ENCODE results near the gene VPS26B.
"Not testable (repeated sequence)": the region's sequence is repeated elsewhere in the genome, so short reads cannot be mapped to it uniquely, and the experiment has no call there.

The VPS26B gene

GRCh38 chr11:134233729-134234179, 9.3 kb downstream of the VPS26B start:
- DNase-seq, result no peak

- no peak for DNase-seq
Observed at GRCh38 chr11:134235399-134235798, 10.9 kb downstream of the VPS26B start.

DNA sequence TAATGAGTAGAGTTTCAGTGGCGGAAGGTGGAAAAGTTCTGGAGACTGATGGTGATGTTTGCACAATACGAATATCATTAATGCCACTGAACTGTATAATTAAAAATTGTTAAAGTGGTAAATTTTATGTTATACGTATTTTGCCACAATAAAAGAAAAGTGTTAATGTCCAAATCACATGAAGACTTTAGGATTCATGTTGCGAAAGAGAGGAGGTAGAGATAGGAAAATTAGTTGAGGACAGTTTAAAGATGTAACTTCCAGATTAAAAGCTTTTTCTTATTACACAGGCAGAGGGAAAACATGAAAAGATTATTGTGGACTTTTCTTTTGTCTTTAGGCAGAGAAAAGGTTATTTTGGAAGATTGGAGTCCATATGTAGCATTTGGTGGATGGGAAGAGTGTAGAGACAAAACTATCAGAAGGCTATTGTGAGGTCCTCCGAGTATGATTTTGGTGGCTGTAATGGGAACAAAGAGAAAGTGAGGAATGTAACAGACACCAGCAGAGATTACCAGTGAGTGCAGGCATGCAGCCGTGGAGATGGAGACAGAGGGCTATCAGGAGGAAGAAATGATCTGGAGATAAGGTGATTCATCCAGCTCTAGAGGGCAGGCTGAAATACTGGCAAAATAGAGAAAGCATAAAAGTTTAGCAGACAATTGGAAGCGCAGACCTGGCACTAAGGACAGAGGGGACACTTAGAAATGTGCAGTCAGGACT, 12.5 kb downstream of the VPS26B start:
- DNase-seq, result no peak

- DNase-seq, result no peak
Observed at GRCh38 chr11:134237557-134237922, 13.1 kb downstream of the VPS26B start.

- no peak for DNase-seq
Observed at GRCh38 chr11:134238956-134239355, 14.5 kb downstream of the VPS26B start.

DNA sequence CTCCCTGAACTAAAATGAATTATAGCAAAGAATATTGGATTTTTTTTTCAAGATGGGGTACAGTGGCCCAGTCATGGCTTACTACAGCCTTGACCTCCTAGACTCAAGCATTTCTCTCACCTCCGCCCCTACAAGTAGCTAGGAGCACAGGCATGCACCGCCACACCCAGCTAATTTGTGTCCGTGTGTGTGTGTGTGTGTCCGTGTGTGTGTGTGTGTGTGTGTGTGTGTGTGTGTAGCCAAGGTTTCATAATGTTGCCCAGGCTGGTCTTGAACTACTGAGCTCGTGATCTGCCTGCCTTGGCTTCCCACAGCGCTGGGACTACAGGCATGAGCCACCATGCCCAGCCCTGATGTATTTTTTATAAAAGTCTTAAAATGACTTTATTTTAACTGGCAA, 16.1 kb downstream of the VPS26B start:
- DNase-seq, result no peak

- DNase-seq, result peak; percentile 73
Observed at GRCh38 chr11:134242376-134242775, 17.9 kb downstream of the VPS26B start.

DNA sequence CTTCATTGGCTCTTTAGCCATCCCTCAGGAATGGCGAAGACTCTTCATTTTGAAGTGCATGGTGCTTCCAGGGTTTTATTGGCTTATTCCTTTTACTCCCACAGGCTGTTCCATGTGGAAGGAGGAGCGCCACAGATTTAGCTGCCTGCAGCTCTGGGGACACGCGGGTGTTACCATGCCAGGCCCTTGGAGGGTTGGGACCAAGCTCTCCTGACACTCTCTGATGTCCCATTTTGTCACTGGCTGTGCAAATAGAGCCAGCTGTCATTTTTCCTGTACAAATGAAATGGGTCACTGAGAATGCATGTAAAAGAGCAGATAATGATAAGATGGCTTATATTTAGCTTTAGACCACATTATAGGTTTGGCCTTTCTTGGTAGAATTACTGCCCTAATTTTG, 19.4 kb downstream of the VPS26B start:
- no peak for DNase-seq

DNA sequence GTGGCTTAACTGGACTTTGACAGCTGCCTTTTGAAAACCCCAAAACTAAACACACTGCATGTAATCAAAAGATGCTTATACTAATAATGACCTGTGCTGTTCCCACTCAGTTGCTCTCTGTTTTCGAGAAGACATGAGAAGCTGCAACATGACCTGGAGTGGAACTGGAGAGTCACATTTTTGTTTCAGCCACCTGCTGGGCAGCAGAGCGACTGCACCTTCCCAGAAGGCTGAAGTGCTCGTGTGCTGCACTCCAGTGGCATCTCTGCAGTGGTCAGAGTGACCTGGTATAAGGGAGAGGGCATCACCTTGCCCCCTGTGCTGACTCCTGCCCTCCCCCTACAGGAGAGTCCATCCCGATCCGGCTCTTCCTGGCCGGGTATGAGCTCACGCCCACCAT, 20.1 kb downstream of the VPS26B start:
- DNase-seq, result peak; percentile 24

DNA sequence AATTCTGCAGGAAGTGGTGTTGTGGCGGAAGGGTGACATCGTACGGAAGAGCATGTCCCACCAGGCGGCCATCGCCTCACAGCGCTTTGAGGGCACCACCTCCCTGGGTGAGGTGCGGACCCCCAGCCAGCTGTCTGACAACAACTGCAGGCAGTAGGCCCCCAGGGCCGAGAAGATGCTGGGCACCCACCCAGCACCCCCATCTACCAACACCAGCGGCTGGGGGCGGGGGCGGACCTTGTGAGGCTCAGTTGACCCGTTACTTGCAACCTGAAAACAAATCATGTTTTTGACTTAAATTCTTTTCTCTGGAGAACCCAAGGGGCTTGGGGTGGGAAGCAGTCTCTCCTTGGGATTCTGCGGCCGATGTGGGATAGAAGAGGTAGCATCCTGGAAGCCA, 21.0 kb downstream of the VPS26B start:
- no peak for DNase-seq

DNA sequence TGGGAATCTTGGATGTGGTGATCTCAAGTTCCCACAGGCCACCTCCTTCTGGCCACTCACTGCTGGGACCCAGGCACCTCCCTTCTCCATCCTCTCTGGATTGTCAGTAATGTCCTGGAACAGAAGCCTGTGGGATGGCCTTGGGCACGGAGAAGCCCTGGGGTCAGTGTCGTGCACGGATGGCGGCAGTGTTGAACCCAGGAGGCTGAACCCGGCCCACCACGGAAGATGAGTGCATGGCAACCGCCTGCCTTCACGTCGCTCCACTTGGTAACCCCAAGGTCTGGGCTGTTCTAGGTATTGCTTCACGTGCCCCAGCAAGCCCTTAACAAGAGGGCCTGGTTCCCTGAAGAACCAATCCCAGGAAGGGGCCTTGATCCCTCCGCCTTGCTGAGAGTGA, 21.6 kb downstream of the VPS26B start:
- DNase-seq, result no peak

DNA sequence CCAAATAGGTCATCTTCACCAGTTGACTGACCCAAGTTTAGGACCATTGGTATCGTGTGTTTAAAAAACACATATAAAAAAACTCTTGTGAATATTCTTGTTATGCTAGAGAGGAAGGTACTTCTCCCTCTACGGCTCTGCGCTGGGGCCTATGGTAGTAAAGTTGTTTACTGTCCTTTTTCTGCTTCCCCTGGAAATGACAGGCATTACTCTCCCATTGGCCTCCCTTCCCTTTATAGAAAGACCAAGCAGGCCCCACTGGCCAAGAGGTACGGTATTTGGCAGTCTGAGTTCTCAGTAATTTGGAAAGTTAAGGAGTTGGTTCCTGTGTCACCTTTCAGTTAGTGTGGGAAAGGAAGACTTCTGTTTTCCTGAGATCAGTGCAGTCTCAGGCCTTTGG, 22.2 kb downstream of the VPS26B start:
- no peak for DNase-seq

- DNase-seq, result no peak
Observed at GRCh38 chr11:134248910-134249480, 24.5 kb downstream of the VPS26B start.

- DNase-seq, result no peak
Observed at GRCh38 chr11:134250246-134250645, 25.8 kb downstream of the VPS26B start.

DNA sequence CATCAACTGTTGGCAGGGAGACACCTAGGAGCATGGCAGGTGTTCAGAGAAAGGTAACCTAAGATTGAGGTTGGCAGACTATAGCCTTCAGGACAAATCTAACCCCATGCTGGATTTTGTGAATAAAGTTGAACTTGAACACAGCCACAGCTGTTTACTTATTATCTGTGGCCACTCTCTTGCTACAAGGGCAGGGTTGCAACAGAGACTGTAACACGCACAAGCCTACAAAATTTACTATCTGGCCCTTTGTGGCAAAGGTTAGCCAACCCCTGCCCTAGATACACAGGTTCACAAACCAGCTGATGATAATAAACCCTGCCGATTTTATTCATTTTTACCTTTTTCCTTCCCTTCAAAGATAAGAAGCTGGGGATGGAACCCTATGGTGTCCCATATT, 26.2 kb downstream of the VPS26B start:
- no peak for DNase-seq

DNA sequence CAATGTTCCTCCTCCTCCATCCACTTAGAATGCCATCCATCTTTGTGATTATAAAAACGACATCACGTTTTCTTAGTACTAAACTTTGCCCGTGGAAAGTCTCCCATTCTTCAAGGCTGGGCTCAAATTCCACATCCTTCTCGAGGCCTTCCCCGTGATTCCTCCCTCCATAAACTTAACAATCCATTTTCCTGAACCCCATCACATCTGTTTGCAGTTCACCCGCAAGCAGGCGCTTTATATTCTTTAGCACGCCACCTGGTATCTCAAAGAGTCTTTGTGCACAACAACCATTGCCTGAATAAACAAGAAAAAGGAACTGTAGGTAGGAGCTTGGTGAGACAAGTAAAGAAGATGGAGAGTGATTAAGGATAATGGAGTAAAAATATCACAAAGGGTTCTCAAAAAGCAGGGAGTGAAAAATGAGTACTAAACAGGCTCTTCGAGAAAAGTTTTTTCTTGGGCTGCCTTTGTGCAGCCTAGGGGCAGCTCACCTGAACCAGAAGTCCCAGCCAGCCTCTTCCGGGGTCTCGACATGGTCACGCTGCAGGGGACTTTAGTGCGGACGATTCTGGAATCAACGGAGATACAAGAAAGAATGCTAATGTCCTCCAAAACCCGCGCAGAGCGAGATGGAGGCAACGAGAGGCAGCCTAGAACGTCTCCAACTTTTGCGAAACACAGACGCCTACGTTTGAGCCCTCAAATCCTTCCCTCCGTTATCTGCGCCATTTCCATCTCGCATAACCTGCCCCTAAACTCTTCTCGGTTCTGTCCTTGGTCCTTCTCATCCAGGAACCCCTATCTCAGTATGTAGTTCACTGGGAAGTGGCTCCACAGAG, 28.1 kb downstream of the VPS26B start:
- peak; percentile 70 for DNase-seq

- peak; percentile 98 for DNase-seq
Observed at GRCh38 chr11:134253188-134253993, 28.9 kb downstream of the VPS26B start, which contains the start of the genes ACAD8 and THYN1. TSS of gene ACAD8 (plus strand) at chr11:134253568. CDS start at chr11:134253601, 33 bp downstream. TSS of gene THYN1 (minus strand) at chr11:134253352. CDS start at chr11:134252882, 470 bp downstream.

GRCh38 chr11:134254433-134255183, 30.1 kb downstream of the VPS26B start:
- DNase-seq, result no peak

DNA sequence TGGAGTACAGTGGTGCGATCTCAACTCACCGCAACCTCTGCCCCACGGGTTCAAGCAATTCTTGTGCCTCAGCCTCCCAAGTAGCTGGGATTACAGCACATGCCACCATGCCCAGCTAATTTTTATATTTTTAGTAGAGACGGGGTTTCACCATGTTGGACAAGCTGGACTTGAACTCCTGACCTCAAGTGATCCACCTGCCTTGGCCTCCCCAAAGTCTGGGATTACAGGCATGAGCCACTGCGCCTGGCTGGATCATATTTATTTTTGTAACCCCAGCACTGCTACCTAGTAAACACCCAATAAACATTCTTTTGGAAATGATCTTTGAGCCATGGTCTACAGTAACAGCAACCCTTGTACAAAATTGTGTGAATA, 30.7 kb downstream of the VPS26B start:
- not testable (repeated sequence) for DNase-seq

DNA sequence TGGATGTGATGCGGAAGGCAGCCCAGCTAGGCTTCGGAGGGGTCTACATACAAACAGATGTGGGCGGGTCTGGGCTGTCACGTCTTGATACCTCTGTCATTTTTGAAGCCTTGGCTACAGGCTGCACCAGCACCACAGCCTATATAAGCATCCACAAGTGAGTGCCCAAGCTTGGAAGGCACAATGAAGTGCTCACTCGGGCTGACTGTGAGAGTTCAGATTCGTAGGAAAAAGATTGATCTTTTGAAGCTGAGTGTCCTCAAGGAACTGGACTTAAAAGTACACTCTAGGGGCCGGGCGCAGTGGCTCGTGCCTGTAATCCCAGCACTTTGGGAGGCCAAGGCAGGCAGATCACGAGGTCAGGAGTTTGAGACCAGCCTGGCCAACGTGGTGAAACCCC, 32.6 kb downstream of the VPS26B start:
- DNase-seq, result no peak

DNA sequence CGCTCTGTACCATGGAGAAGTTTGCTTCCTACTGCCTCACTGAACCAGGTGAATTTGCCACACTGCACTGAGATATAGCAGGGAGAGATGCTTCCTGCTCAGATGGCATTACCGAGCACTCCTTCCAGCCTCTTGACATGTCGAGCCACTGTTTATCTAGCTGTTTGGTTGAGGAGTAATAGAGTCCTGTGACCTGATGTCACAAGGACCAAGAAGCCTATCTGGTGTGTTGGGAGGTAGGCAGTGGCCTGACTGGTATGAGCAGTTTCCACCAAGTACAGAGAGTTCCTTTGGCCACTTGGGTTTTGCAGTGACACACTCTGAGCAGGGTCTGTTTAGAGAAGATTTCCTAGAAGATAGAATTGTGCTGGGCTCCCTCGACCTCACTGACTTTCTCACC, 34.1 kb downstream of the VPS26B start:
- DNase-seq, result no peak

DNA sequence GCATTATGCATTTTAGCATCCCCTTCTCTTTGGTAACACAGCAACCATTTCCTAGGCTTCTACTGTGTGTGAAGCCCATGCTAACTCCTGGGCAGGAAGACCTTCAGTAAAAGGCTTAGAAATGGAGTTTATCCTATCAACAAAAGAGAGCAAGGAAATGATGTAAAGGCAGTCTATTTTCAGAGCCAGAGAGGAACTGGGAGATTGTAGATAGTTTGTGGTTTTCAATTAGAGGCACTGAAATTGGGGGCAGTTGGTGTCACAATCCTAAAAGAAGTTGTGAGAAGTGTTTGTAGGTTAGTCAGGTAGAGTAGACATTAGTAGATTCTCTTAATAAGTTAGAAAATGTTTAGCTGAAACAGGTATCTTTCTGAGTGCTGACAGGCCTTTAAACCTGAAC, 36.0 kb downstream of the VPS26B start:
- no peak for DNase-seq
